ENCODE measurements around the gene SCAMP1.

GRCh38 chr5:78376315-78376714 is 15.9 kb downstream of the SCAMP1 start:
- TF ChIP-seq, protein P1, sequence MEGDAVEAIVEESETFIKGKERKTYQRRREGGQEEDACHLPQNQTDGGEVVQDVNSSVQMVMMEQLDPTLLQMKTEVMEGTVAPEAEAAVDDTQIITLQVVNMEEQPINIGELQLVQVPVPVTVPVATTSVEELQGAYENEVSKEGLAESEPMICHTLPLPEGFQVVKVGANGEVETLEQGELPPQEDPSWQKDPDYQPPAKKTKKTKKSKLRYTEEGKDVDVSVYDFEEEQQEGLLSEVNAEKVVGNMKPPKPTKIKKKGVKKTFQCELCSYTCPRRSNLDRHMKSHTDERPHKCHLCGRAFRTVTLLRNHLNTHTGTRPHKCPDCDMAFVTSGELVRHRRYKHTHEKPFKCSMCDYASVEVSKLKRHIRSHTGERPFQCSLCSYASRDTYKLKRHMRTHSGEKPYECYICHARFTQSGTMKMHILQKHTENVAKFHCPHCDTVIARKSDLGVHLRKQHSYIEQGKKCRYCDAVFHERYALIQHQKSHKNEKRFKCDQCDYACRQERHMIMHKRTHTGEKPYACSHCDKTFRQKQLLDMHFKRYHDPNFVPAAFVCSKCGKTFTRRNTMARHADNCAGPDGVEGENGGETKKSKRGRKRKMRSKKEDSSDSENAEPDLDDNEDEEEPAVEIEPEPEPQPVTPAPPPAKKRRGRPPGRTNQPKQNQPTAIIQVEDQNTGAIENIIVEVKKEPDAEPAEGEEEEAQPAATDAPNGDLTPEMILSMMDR (conservative IDR thresholded peaks at IDR 0.05; ENCODE audit: low read length): no peak
- TF ChIP-seq EZH2phosphoT487 (IDR thresholded peaks at IDR 0.05; ENCODE audit: borderline replicate concordance, low read depth, low read length): no peak

Measured in OCI-LY7 (cell line).